Measurements from ENCODE around the gene ITGB4. TPM values are rescaled to one million over a fixed set of nuclear protein-coding genes. Genes with fewer than 3 reads are reported as not detected.
"Not testable (repeated sequence)": the region's sequence is repeated elsewhere in the genome, so short reads cannot be mapped to it uniquely, and the experiment has no call there.

ITGB4 gene
- polyA plus RNA-seq, 3 donors, result 7.8 to 10.8 (median 9.1) TPM

- DNase-seq (ENCODE audit: low read depth in 3 of 3, low spot score in 2 of 3), result no peak
Measured at GRCh38 chr17:75751676-75752404, 30.6 kb downstream of the ITGB4 start.

- no peak for DNase-seq (ENCODE audit: low read depth in 3 of 3, low spot score in 2 of 3)
Measured at GRCh38 chr17:75752405-75752709, 31.1 kb downstream of the ITGB4 start.

GRCh38 chr17:75752802-75753513, 31.7 kb downstream of the ITGB4 start:
- no peak for DNase-seq (ENCODE audit: low read depth in 3 of 3, low spot score in 2 of 3)

GRCh38 chr17:75753514-75754377, 32.5 kb downstream of the ITGB4 start:
- DNase-seq (ENCODE audit: low read depth in 3 of 3, low spot score in 2 of 3), result no peak

- DNase-seq (ENCODE audit: low read depth in 3 of 3, low spot score in 2 of 3), result no peak
Measured at GRCh38 chr17:75754378-75755204, 33.3 kb downstream of the ITGB4 start.

- DNase-seq (ENCODE audit: low read depth in 3 of 3, low spot score in 2 of 3), result no peak
Measured at GRCh38 chr17:75755205-75755901, 34.1 kb downstream of the ITGB4 start.

GRCh38 chr17:75755990-75756389, 34.7 kb downstream of the ITGB4 start:
- DNase-seq (ENCODE audit: low read depth in 3 of 3, low spot score in 2 of 3), result no peak

GRCh38 chr17:75756451-75757085, 35.3 kb downstream of the ITGB4 start:
- no peak for DNase-seq (ENCODE audit: low read depth in 3 of 3, low spot score in 2 of 3)

GRCh38 chr17:75757086-75757681, 35.9 kb downstream of the ITGB4 start:
- DNase-seq (ENCODE audit: low read depth in 3 of 3, low spot score in 2 of 3), result no peak

- no peak for DNase-seq (ENCODE audit: low read depth in 3 of 3, low spot score in 2 of 3)
Measured at GRCh38 chr17:75758131-75758905, 37.1 kb downstream of the ITGB4 start.

- DNase-seq (ENCODE audit: low read depth in 3 of 3, low spot score in 2 of 3), result no peak
Measured at GRCh38 chr17:75759457-75759856, 38.2 kb downstream of the ITGB4 start.

GRCh38 chr17:75759978-75760640, 38.9 kb downstream of the ITGB4 start:
- DNase-seq (ENCODE audit: low read depth in 3 of 3, low spot score in 2 of 3), result not testable (repeated sequence)

GRCh38 chr17:75762513-75763268, 41.4 kb downstream of the ITGB4 start:
- DNase-seq (ENCODE audit: low read depth in 3 of 3, low spot score in 2 of 3), result no peak

GRCh38 chr17:75763269-75763607, 42.0 kb downstream of the ITGB4 start:
- DNase-seq (ENCODE audit: low read depth in 3 of 3, low spot score in 2 of 3), result no peak

- no peak for DNase-seq (ENCODE audit: low read depth in 3 of 3, low spot score in 2 of 3)
Measured at GRCh38 chr17:75763613-75764416, 42.6 kb downstream of the ITGB4 start.

- no peak for DNase-seq (ENCODE audit: low read depth in 3 of 3, low spot score in 2 of 3)
Measured at GRCh38 chr17:75764417-75764710, 43.1 kb downstream of the ITGB4 start.

Data from right renal cortex interstitium (tissue), 3 donors.